Measurements from ENCODE around the gene CNTNAP2. TPM values are rescaled to one million over a fixed set of nuclear protein-coding genes. Genes with fewer than 3 reads are reported as not detected.

CNTNAP2 gene
- total and polyA plus RNA-seq, 12 donors: 0.07 to 0.77 (median 0.24) TPM

GRCh38 chr7:147394329-147394728 lies 1277.7 kb downstream of the CNTNAP2 start:
- no peak overlapping the region for H3K27ac ChIP-seq
- TF ChIP-seq CTCF (IDR thresholded peaks at IDR 0.05): no peak
- intact Hi-C loops (cut with DNase I): no loop called here
- no peak for ATAC-seq
- no peaks in the 10 kb centered on the region for H3K4me1 ChIP-seq
- peaks cover 0 to 37% (median 4%) of the 10 kb centered on the region in 11 donors for H3K9me3 ChIP-seq
- H3K4me3 ChIP-seq: no peak overlapping the region
- H3K27me3 ChIP-seq: no peaks in the 10 kb centered on the region
- DNase-seq: no peak
- no peaks in the 10 kb centered on the region for H3K36me3 ChIP-seq

- intact Hi-C loops (cut with DNase I): no loop called here
- peak in 5 of 8 donors; percentile 53 to 74 (median 63) for ATAC-seq
- no peak for TF ChIP-seq CTCF (IDR thresholded peaks at IDR 0.05)
These were observed 1283.7 kb downstream of the CNTNAP2 start for GRCh38 chr7:147400221-147400689.

GRCh38 chr7:147400925-147401324 lies 1284.3 kb downstream of the CNTNAP2 start:
- H3K27ac ChIP-seq: peak overlapping the region in 1 of 10 donors; percentile 18
- TF ChIP-seq CTCF (IDR thresholded peaks at IDR 0.05): no peak
- intact Hi-C loops (cut with DNase I): no loop called here

More at GRCh38 chr7:147400221-147400689, 1283.7 kb downstream of the CNTNAP2 start:
- H3K27ac ChIP-seq: peak overlapping the region in 1 of 10 donors; percentile 18
- no peaks in the 10 kb centered on the region for H3K27me3 ChIP-seq
- WGBS, 2 donors: 49 to 53% methylated on average over 3 of the region's 3 CpGs
- DNase-seq: no peak
- H3K36me3 ChIP-seq: no peaks in the 10 kb centered on the region
- peaks cover 0 to 12% (median 0%) of the 10 kb centered on the region in 11 donors for H3K9me3 ChIP-seq
- no peak overlapping the region for H3K4me3 ChIP-seq
- no peaks in the 10 kb centered on the region for H3K4me1 ChIP-seq

GRCh38 chr7:147405621-147406020 lies 1289.0 kb downstream of the CNTNAP2 start:
- H3K27me3 ChIP-seq: no peaks in the 10 kb centered on the region
- WGBS, 2 donors: 77 to 87% methylated on average over 4 of the region's 4 CpGs
- no peak for TF ChIP-seq CTCF (IDR thresholded peaks at IDR 0.05)
- no peak overlapping the region for H3K4me3 ChIP-seq
- peaks cover 0 to 12% (median 0%) of the 10 kb centered on the region in 11 donors for H3K9me3 ChIP-seq
- H3K4me1 ChIP-seq: no peaks in the 10 kb centered on the region
- intact Hi-C loops (cut with DNase I): no loop called here
- H3K27ac ChIP-seq: no peak overlapping the region
- no peaks in the 10 kb centered on the region for H3K36me3 ChIP-seq
- no peak for ATAC-seq
- no peak for DNase-seq

More at GRCh38 chr7:147400925-147401324, 1284.3 kb downstream of the CNTNAP2 start:
- H3K9me3 ChIP-seq: peaks cover 0 to 12% (median 0%) of the 10 kb centered on the region in 11 donors
- WGBS, 2 donors: 52 to 78% methylated on average over 1 of the region's 1 CpG
- no peaks in the 10 kb centered on the region for H3K4me1 ChIP-seq
- ATAC-seq (peak in 3 of 8 donors; percentile 42 to 55 (median 42)), DNase-seq (no peak)
- H3K27me3 ChIP-seq: no peaks in the 10 kb centered on the region
- H3K36me3 ChIP-seq: no peaks in the 10 kb centered on the region
- H3K4me3 ChIP-seq: no peak overlapping the region

Data from heart right ventricle (tissue), 16 donors.